KOPT-K1 (cell line): ENCODE data around the gene DCST2.

Experiments used
- H3K27ac ChIP-seq: fragments of 200-600 bp; sonication (generic); 2 replicates; pipeline ENCODE4 v1.5.1; 2016; ENCODE audit warnings: antibody characterized with exemption, mild to moderate bottlenecking, low read depth, low read length; ENCODE audit not compliant: poor library complexity, severe bottlenecking
- H3K36me3 ChIP-seq: fragments of 200-600 bp; sonication (generic); 2 replicates; pipeline ENCODE4 v1.5.1; 2017; ENCODE audit warnings: antibody characterized with exemption, mild to moderate bottlenecking, low read length, moderate library complexity; ENCODE audit not compliant: insufficient read depth
- H3K9me3 ChIP-seq: fragments of 200-600 bp; sonication (generic); 2 replicates; pipeline ENCODE4 v1.5.1; 2017; ENCODE audit warnings: antibody characterized with exemption, low read length, mild to moderate bottlenecking; ENCODE audit not compliant: insufficient read depth, poor library complexity, severe bottlenecking

DCST2 gene

DNA sequence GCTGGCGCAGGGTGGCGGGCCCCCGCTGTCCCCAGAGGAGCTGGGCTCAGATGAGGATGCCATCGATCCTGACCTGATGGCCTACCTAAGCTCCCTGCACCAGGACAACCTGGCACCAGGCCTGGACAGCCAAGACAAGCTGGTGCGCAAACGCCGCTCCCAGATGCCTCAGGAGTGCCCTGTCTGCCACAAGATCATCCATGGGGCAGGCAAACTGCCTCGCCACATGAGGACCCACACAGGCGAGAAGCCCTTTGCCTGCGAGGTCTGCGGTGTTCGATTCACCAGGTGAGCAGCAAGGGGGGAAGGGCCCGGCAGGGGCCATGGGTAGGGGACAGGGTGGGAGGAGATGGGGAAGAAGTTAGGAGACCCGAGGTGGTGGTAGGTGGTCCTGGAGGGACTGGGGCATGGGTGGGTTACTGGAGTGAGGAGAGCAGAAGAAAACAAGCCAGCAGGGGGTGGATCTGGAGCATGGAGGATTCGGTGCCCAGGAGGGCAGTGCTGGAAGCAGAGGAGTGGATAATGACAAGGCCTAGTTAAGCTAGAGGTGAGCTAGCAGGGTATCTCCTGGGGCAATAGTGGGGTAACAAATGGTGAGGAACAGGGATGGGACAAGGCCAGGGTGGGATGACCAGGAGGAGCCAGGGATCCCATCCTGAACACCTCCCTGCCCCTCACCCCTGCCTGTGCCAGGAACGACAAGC, 17.9 kb downstream of the DCST2 start:
- Histone ChIP-seq H3K27ac (no peak overlapping the region), H3K36me3 (no peaks in the 10 kb centered on the region), H3K9me3 (no peaks in the 10 kb centered on the region)

- no peaks in the 10 kb centered on the region for H3K9me3 ChIP-seq
- no peaks in the 10 kb centered on the region for H3K36me3 ChIP-seq
- no peak overlapping the region for H3K27ac ChIP-seq
Observed at GRCh38 chr1:155014709-155015508, 18.7 kb downstream of the DCST2 start.

DNA sequence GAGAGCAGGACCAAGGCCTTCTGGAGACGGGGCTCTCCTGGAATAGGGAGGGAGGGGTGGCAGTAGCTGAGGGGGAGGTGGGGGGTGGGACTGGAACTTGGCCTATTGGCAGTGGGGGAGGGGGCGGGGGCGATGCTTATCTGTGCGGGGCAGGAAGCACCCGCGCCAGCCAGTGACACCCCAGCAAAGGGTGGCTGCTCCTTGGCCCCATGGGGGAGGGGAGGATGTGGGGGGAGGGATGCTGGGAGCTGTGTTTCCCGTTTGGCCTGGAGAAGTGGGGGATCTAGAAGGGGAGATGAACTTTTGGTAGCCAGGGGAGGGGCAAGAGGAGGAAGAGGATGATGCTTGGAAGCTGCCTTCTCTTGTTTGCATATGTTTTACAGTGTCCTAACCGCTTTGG, 19.9 kb downstream of the DCST2 start:
- Histone ChIP-seq H3K27ac (no peak overlapping the region), H3K36me3 (no peaks in the 10 kb centered on the region), H3K9me3 (no peaks in the 10 kb centered on the region)

GRCh38 chr1:155012776-155013602, 20.6 kb downstream of the DCST2 start:
- Histone ChIP-seq H3K36me3 (no peaks in the 10 kb centered on the region), H3K9me3 (no peaks in the 10 kb centered on the region), H3K27ac (no peak overlapping the region)

GRCh38 chr1:155012026-155012546, 21.5 kb downstream of the DCST2 start:
- Histone ChIP-seq H3K36me3 (no peaks in the 10 kb centered on the region), H3K9me3 (no peaks in the 10 kb centered on the region), H3K27ac (no peak overlapping the region)

GRCh38 chr1:155011437-155012025, 22.1 kb downstream of the DCST2 start:
- H3K36me3 ChIP-seq = no peaks in the 10 kb centered on the region
- no peak overlapping the region for H3K27ac ChIP-seq
- H3K9me3 ChIP-seq = no peaks in the 10 kb centered on the region

- Histone ChIP-seq H3K36me3 (no peaks in the 10 kb centered on the region), H3K9me3 (no peaks in the 10 kb centered on the region), H3K27ac (no peak overlapping the region)
Observed at GRCh38 chr1:155011004-155011416, 22.6 kb downstream of the DCST2 start.

DNA sequence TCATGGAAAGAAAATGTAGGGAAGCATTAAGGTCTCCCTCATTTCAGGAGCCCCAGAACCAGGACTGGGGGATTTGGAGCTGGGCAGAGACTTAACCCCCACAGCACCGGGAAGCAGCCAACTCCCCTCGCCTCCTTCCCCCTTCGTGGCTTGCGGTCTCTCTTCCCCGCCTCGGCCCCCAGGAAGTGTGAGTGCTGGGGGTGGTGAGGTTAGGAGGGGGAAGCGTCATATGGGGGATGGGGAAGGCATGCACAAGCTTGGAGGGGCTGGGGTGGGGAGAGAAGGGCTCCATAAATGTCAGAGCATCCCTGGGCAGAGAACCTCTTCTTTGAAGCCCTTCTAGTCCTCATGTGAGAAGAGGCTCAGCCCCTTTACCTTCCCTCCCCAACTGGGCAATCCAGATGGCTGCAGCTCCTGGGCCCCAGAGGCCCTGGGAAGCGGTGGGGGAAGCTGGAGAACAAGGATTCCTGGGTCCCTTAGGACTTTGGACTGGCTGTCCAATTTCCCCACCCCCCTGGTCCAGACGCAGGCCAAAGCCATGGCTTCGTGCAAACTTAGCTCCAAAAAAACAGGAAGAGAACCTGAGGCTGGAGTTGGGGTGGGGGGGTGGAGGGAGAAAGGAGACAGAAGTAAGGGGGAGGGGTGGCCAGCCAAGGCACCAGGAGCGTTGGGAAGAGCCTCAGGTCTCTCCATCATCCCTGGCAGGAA, 23.2 kb downstream of the DCST2 start:
- no peaks in the 10 kb centered on the region for H3K36me3 ChIP-seq
- no peaks in the 10 kb centered on the region for H3K9me3 ChIP-seq
- H3K27ac ChIP-seq = no peak overlapping the region

- no peaks in the 10 kb centered on the region for H3K36me3 ChIP-seq
Observed at GRCh38 chr1:155009742-155010141, 23.8 kb downstream of the DCST2 start.

DNA sequence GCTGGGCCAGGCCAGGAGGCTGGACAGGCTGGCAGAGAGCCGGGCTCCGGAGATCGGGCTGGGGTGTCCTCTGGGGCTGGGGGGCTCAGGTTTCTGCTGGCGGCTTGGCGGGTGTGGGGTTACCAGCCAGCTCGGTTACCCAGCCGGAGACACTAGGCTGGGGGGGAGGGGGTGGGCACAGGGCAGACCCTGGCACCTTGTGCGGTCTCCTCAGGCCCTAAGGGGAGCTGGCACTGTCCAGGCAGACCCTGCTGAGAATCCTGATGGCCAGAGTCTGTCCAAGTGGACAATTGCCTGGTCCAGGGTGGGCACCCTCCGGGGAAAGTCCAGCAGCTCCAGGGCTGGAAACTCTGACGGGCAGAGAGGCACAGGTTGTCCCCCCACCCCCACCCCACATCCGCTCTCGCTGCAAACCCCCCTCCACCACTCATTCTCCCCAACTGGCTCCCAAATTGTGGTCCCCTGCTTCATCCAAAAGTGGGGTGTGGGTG, 24.3 kb downstream of the DCST2 start:
- H3K36me3 ChIP-seq = no peaks in the 10 kb centered on the region
- no peaks in the 10 kb centered on the region for H3K9me3 ChIP-seq
- H3K27ac ChIP-seq = no peak overlapping the region

More at GRCh38 chr1:155009742-155010141, 23.8 kb downstream of the DCST2 start:
- no peak overlapping the region for H3K27ac ChIP-seq
- H3K9me3 ChIP-seq = no peaks in the 10 kb centered on the region

DNA sequence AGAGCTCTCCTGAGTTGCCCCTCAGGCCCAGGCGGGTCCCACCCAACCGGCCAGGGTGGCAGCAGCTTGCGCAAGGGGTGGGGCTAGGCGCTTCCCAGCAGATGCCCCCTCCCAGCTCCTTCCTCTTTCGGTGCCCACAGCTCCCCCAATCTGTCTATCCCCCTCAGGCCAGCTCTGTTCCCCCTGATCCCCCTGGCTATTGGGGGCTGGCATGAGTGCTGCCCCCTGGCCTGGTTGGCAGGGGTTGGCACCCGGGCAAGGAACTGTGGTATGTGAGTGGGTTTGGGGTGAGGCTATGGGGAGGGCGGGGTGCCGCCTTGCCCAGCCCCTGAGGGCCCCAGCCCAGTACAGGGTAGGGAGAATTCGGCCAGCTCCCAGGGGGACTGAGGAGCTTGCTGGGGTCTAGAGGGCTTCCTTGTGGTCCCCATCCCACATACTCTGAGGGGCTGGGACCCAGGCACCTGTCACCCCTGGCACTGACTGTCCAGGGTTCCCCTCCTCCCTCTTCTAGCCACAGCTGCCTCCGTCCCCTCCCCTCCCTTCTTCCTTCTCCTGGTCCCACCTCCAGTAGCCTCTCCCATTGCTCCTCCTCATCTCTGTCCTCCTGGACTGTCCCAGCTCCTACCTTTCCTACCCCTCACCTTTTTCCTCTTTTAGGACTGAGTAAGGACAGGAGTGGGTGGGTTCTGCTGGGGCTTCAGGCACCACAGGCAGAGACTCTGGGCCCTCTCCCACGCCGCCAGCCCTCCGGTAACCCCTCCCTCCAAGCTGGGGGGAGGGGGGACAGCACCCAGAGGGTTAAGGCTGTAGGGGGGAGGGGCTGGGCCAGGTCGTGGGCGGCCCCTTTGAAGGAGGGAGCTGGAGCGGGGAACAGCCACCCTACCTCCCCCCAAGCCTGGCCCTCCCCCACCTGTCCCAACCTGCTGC, 25.3 kb downstream of the DCST2 start:
- H3K36me3 ChIP-seq = no peaks in the 10 kb centered on the region
- no peak overlapping the region for H3K27ac ChIP-seq
- no peaks in the 10 kb centered on the region for H3K9me3 ChIP-seq

GRCh38 chr1:155007251-155007828, 26.2 kb downstream of the DCST2 start:
- Histone ChIP-seq H3K27ac (no peak overlapping the region), H3K36me3 (no peaks in the 10 kb centered on the region), H3K9me3 (no peaks in the 10 kb centered on the region)

DNA sequence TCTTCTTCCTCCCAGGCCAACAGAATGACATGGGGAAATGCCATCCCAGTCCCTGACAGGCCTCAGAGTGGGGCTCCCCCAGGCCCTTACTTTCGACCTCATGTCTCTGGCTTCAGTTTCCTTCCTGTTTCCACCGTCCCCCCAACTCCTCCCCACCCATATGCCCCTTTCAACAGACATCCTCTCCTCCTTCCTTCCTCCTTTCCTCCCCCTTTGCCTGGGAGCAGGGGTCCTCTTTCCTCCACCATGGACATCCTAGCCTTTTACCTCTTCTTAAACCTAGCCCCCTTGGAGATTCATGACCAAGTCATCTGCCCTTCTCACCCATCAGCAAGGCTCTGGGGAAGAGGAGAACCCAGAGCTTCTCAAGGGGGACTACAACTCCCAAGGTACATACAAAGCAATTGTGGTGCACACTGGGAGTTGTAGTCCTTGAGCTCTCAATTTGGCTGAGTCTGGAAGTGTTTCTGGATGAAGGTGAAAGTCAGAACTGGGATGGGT, 26.9 kb downstream of the DCST2 start:
- Histone ChIP-seq H3K27ac (no peak overlapping the region), H3K36me3 (no peaks in the 10 kb centered on the region), H3K9me3 (no peaks in the 10 kb centered on the region)
